HG03558 (cell line): ENCODE results near the gene CDK5R1.

Source experiments
- ATAC-seq: cut with Tn5 transposase; IDR thresholded peaks from one replicate; pipeline ENCODE4 v1.9.1; 2021; ENCODE audit warnings: moderate number of reproducible peaks; ENCODE audit not compliant: unreplicated experiment; ENCODE audit errors: extremely low read depth

CDK5R1 gene

GRCh38 chr17:32536736-32537643, 50.2 kb downstream of the CDK5R1 start:
- ATAC-seq, result no peak
